Endothelial cell (in vitro differentiated cells): ENCODE results near the gene PLA1A. TPM values are rescaled to one million over a fixed set of nuclear protein-coding genes. Genes with fewer than 3 reads are reported as not detected.

Experiments
- DNase-seq: peaks from one replicate; pipeline ENCODE4 v3.0.0; 2021; ENCODE audit warnings: low spot score
- H3K27ac Mint-ChIP-seq: one replicate; pipeline ENCODE4 v1.8.0; 2021; ENCODE audit warnings: mixed read lengths, inconsistent platforms; ENCODE audit not compliant: unreplicated experiment
- H3K27me3 Mint-ChIP-seq: one replicate; pipeline ENCODE4 v1.8.0; 2021; ENCODE audit warnings: mild to moderate bottlenecking, moderate library complexity, mixed read lengths, inconsistent platforms; ENCODE audit not compliant: unreplicated experiment
- H3K36me3 Mint-ChIP-seq: one replicate; pipeline ENCODE4 v1.8.0; 2021; ENCODE audit warnings: mild to moderate bottlenecking, low read depth, mixed read lengths, inconsistent platforms; ENCODE audit not compliant: unreplicated experiment
- H3K4me1 Mint-ChIP-seq: one replicate; pipeline ENCODE4 v1.8.0; 2021; ENCODE audit warnings: mild to moderate bottlenecking, mixed read lengths, inconsistent platforms; ENCODE audit not compliant: unreplicated experiment
- H3K4me3 Mint-ChIP-seq: one replicate; pipeline ENCODE4 v1.8.0; 2021; ENCODE audit warnings: mild to moderate bottlenecking, mixed read lengths, inconsistent platforms; ENCODE audit not compliant: unreplicated experiment
- H3K9me3 Mint-ChIP-seq: one replicate; pipeline ENCODE4 v1.8.0; 2021; ENCODE audit warnings: mixed read lengths, inconsistent platforms; ENCODE audit not compliant: unreplicated experiment
- CTCF ChIP-seq: fragments of 200-600 bp; sonication (generic); IDR thresholded peaks from one replicate; pipeline ENCODE4 v1.5.0; 2021; ENCODE audit warnings: antibody characterized with exemption; ENCODE audit not compliant: unreplicated experiment
- total RNA-seq: library from RNA; stranded (reverse); fragmentation: NEBNext Ultra II Directional; extraction: Animal tissue kit (Norgen Biotek cat#: 25700); gene quantifications from one replicate; pipeline ENCODE4 v1.2.1, GENCODE V29; 2021; ENCODE audit not compliant: unreplicated experiment

The PLA1A gene
- total RNA-seq, 1 donor from 2014 or later, result 0.80 TPM

DNA sequence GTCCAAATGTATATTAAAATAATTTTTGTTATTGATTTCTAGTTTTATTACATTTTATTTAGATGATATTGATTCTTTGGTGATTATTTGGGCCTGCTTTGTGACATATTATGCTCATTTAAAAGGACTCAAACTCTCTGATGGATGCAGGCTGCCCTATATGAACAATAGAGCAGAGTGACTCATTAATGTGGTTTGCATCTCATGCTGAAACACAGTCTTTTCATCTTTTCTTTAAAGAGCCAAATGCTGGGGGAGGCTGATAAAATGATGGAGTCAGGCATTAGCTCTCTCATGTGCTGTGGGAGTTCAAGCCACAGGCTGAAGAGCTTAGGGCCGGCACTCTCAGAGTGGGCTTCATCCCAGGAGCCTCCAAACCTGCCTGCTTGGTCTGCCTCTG is 7.2 kb downstream of the PLA1A start:
- Mint-ChIP-seq H3K9me3 (no peaks in the 10 kb centered on the region), H3K4me1 (peaks cover 27% of the 10 kb centered on the region), H3K27me3 (peaks cover 6% of the 10 kb centered on the region), H3K36me3 (no peaks in the 10 kb centered on the region), H3K4me3 (no peak overlapping the region), H3K27ac (no peak overlapping the region)
- no peak for DNase-seq
- no peak for TF ChIP-seq CTCF

- Mint-ChIP-seq H3K27ac (no peak overlapping the region), H3K4me1 (no peaks in the 10 kb centered on the region), H3K27me3 (peaks cover 2% of the 10 kb centered on the region), H3K9me3 (no peaks in the 10 kb centered on the region), H3K36me3 (no peaks in the 10 kb centered on the region), H3K4me3 (no peak overlapping the region)
- no peak for DNase-seq
- TF ChIP-seq CTCF, result no peak
Observed at GRCh38 chr3:119608405-119609000, 10.8 kb downstream of the PLA1A start.

DNA sequence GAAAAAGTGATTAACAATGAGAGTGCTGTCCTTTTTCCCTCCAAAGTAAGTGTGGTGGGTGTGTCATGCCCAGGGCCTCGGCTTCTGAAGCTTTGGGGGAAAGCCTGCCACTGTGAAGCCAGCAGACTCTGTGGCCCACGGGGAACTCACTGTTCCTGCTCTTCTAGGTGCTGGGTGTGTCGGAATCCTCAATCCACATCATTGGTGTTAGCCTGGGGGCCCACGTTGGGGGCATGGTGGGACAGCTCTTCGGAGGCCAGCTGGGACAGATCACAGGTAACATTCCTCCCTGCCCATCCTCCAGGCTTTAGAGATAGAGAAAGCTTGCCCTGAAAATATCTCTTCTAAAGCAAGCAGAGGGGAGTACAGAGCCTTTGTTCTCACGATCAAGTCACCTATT is 11.6 kb downstream of the PLA1A start:
- Mint-ChIP-seq H3K4me3 (no peak overlapping the region), H3K4me1 (no peaks in the 10 kb centered on the region), H3K36me3 (no peaks in the 10 kb centered on the region), H3K27me3 (peaks cover 1% of the 10 kb centered on the region), H3K9me3 (no peaks in the 10 kb centered on the region), H3K27ac (no peak overlapping the region)
- DNase-seq, result no peak
- TF ChIP-seq CTCF, result no peak

DNA sequence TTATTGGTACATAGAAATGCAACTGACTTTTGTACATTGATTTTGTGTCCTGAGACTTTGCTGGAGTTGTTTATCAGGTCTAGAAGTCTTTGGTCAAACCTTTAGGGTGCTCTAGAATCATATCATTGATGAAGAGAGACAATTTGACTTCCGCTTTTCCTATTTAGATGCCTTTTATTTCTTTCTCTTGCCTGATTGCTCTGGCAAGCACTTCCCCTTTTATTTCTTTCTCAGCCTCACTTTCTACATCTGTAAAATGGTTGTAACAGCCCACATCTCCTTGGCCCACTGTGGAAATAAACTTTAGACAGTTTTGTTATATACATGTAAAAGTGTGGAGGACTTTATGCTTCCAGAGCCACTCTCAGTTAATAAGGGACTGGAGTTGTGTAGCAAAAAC is 14.0 kb downstream of the PLA1A start:
- Mint-ChIP-seq H3K4me1 (no peaks in the 10 kb centered on the region), H3K27ac (no peak overlapping the region), H3K36me3 (no peaks in the 10 kb centered on the region), H3K27me3 (no peaks in the 10 kb centered on the region), H3K4me3 (no peak overlapping the region), H3K9me3 (no peaks in the 10 kb centered on the region)
- no peak for DNase-seq
- no peak for TF ChIP-seq CTCF

GRCh38 chr3:119613201-119613600 is 15.5 kb downstream of the PLA1A start:
- Mint-ChIP-seq H3K4me1 (no peaks in the 10 kb centered on the region), H3K9me3 (no peaks in the 10 kb centered on the region), H3K36me3 (no peaks in the 10 kb centered on the region), H3K4me3 (no peak overlapping the region), H3K27ac (no peak overlapping the region), H3K27me3 (peaks cover 1% of the 10 kb centered on the region)
- no peak for DNase-seq
- TF ChIP-seq CTCF, result no peak
